NCI-H774 (cell line): Measurements from ENCODE around the gene ACER1.
"Not testable (repeated sequence)": the region's sequence is repeated elsewhere in the genome, so short reads cannot be mapped to it uniquely, and the experiment has no call there.

ENCODE experiments used
- DNase-seq: peaks from one replicate; lab custom pipeline; 2025; lab: John Stamatoyannopoulos, UW

The ACER1 gene

GRCh38 chr19:6288737-6289136 is 44.7 kb downstream of the ACER1 start:
- DNase-seq = no peak

GRCh38 chr19:6287269-6287885 is 46.0 kb downstream of the ACER1 start:
- no peak for DNase-seq

- no peak for DNase-seq
Observed at GRCh38 chr19:6286676-6287075, 46.7 kb downstream of the ACER1 start.

GRCh38 chr19:6282393-6282792 is 51.0 kb downstream of the ACER1 start:
- DNase-seq = not testable (repeated sequence)

- peak; percentile 96 for DNase-seq
Observed at GRCh38 chr19:6279931-6280591, 53.4 kb downstream of the ACER1 start, which contains the start of gene MLLT1. TSS of gene MLLT1 (minus strand) at chr19:6279975. CDS start at chr19:6279784, 191 bp downstream.

GRCh38 chr19:6279620-6279930 is 53.8 kb downstream of the ACER1 start:
- DNase-seq = no peak

- no peak for DNase-seq
Observed at GRCh38 chr19:6278740-6279619, 54.4 kb downstream of the ACER1 start.

- no peak for DNase-seq
Observed at GRCh38 chr19:6278051-6278450, 55.4 kb downstream of the ACER1 start.

GRCh38 chr19:6276447-6276846 is 57.0 kb downstream of the ACER1 start:
- no peak for DNase-seq

GRCh38 chr19:6275170-6275744 is 58.2 kb downstream of the ACER1 start:
- DNase-seq = no peak

GRCh38 chr19:6274756-6275155 is 58.7 kb downstream of the ACER1 start:
- DNase-seq = no peak

- DNase-seq = no peak
Observed at GRCh38 chr19:6273701-6274601, 59.5 kb downstream of the ACER1 start.

- DNase-seq = no peak
Observed at GRCh38 chr19:6272913-6273600, 60.4 kb downstream of the ACER1 start.

- DNase-seq = no peak
Observed at GRCh38 chr19:6272411-6272791, 61.0 kb downstream of the ACER1 start.

- DNase-seq = no peak
Observed at GRCh38 chr19:6271721-6272410, 61.5 kb downstream of the ACER1 start.

GRCh38 chr19:6271251-6271650 is 62.2 kb downstream of the ACER1 start:
- DNase-seq = no peak

- DNase-seq = no peak
Observed at GRCh38 chr19:6270822-6271221, 62.6 kb downstream of the ACER1 start.

GRCh38 chr19:6270076-6270745 is 63.2 kb downstream of the ACER1 start:
- no peak for DNase-seq

GRCh38 chr19:6269101-6269886 is 64.1 kb downstream of the ACER1 start:
- no peak for DNase-seq
